Uterus (tissue), 4 donors: ENCODE results near the gene PLAAT1. TPM values are rescaled to one million over a fixed set of nuclear protein-coding genes. Genes with fewer than 3 reads are reported as not detected.

ENCODE experiments used
- DNase-seq, 2 donors: peaks; one replicate each; pipeline ENCODE4 v3.0.0-alpha.2; 2019 to 2020
- H3K27ac ChIP-seq, 2 donors: fragments of 200-600 bp; sonication (generic); 1 replicate in 1 of 2; 2 replicates in 1 of 2; pipeline ENCODE4 v1.5.1; 2016 to 2018
- H3K27me3 ChIP-seq, 2 donors: fragments of 200-600 bp; sonication (generic); one replicate each; pipeline ENCODE4 v1.5.1; 2018 to 2019; ENCODE audit warnings: control low read depth in 1 of 2
- H3K36me3 ChIP-seq, 2 donors: fragments of 200-600 bp; sonication (generic); one replicate each; pipeline ENCODE4 v1.5.1; 2019; ENCODE audit warnings: control low read depth in 1 of 2
- H3K4me1 ChIP-seq, 2 donors: fragments of 200-600 bp; sonication (generic); one replicate each; pipeline ENCODE4 v1.5.1; 2018 to 2019; ENCODE audit warnings: control low read depth in 1 of 2
- H3K4me3 ChIP-seq, 2 donors: fragments of 200-600 bp; sonication (generic); 1 replicate in 1 of 2; 2 replicates in 1 of 2; pipeline ENCODE4 v1.5.1; 2018 to 2019; ENCODE audit warnings: mild to moderate bottlenecking in 1 of 2
- H3K9me3 ChIP-seq, 2 donors: fragments of 200-600 bp; sonication (generic); one replicate each; pipeline ENCODE4 v1.5.1; 2019; ENCODE audit warnings: control low read depth in 1 of 2
- POLR2A ChIP-seq, 2 donors: fragments of 450-650 bp; IDR thresholded peaks; one replicate each; pipeline ENCODE4 v1.6.1; 2016; ENCODE audit warnings: antibody characterized with exemption in 2 of 2, mild to moderate bottlenecking in 1 of 2, moderate library complexity in 1 of 2
- intact Hi-C: fragments of 100-400 bp; cut with DNase I; formaldehyde crosslinking; loops from one replicate; pipeline ENCODE4 v1.15.1; 2023; ENCODE audit warnings: low total_unique reads
- total RNA-seq, 4 donors: library from RNA; depleted of rRNA in 3 of 4; stranded (reverse); fragments of >200 nt in 3 of 4; gene quantifications; one replicate each; pipeline versions ENCODE4 v1.1.0 to v1.2.4, GENCODE V29; 2014 to 2023
- TF ChIP-seq, protein P1 (sequence below), 4 experiments: fragments of 200-600 bp in 2 of 4; fragments of 450-650 bp in 2 of 4; sonication (generic) in 2 of 4; IDR thresholded peaks; one replicate each; pipeline ENCODE4 v1.5.1; 2016 to 2019; ENCODE audit warnings: antibody characterized with exemption in 4 of 4, mild to moderate bottlenecking in 2 of 4, moderate library complexity in 1 of 4
- donor health status: DM: yes; HTN: yes; CAD: no.

Gene PLAAT1
- total RNA-seq, 4 donors from 2014 or later: 1.4 TPM; not detected in 3

DNA sequence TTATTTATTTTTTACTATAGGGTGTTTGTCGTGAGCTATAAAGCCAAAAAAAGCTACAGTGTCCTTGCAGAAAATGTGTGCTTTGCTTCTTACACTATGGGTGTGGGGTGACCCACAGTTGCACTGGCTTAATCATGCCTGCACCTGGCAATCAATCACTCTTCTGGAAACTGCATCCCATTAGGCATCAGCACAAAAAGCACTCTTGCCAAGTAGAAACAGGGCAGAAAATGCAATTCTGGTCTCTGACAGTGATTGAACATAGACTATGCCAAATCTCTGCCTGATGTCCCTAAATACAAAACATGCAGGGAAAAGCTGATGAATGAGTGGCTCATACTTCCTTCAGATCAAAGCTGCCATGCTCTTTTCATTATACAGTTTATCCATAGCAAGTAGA lies 30.4 kb upstream of the PLAAT1 start:
- Histone ChIP-seq H3K27me3 (no peaks in the 10 kb centered on the region), H3K4me3 (no peak overlapping the region), H3K9me3 (no peaks in the 10 kb centered on the region), H3K27ac (no peak overlapping the region), H3K4me1 (no peaks in the 10 kb centered on the region), H3K36me3 (no peaks in the 10 kb centered on the region)
- intact Hi-C loops: no loop called here
- no peak for DNase-seq
- no peak for TF ChIP-seq POLR2A (IDR thresholded peaks at IDR 0.05)
- TF ChIP-seq, protein P1, sequence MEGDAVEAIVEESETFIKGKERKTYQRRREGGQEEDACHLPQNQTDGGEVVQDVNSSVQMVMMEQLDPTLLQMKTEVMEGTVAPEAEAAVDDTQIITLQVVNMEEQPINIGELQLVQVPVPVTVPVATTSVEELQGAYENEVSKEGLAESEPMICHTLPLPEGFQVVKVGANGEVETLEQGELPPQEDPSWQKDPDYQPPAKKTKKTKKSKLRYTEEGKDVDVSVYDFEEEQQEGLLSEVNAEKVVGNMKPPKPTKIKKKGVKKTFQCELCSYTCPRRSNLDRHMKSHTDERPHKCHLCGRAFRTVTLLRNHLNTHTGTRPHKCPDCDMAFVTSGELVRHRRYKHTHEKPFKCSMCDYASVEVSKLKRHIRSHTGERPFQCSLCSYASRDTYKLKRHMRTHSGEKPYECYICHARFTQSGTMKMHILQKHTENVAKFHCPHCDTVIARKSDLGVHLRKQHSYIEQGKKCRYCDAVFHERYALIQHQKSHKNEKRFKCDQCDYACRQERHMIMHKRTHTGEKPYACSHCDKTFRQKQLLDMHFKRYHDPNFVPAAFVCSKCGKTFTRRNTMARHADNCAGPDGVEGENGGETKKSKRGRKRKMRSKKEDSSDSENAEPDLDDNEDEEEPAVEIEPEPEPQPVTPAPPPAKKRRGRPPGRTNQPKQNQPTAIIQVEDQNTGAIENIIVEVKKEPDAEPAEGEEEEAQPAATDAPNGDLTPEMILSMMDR (IDR thresholded peaks at IDR 0.05): no peak

GRCh38 chr3:193211173-193211572 lies 29.8 kb upstream of the PLAAT1 start:
- DNase-seq: no peak
- Histone ChIP-seq H3K36me3 (no peaks in the 10 kb centered on the region), H3K4me1 (no peaks in the 10 kb centered on the region), H3K9me3 (no peaks in the 10 kb centered on the region), H3K4me3 (no peak overlapping the region), H3K27me3 (no peaks in the 10 kb centered on the region), H3K27ac (no peak overlapping the region)
- intact Hi-C loops: no loop called here
- TF ChIP-seq, protein P1 (IDR thresholded peaks at IDR 0.05): no peak
- TF ChIP-seq POLR2A (IDR thresholded peaks at IDR 0.05): no peak

- Histone ChIP-seq H3K9me3 (no peaks in the 10 kb centered on the region), H3K4me3 (no peak overlapping the region), H3K27me3 (no peaks in the 10 kb centered on the region), H3K27ac (no peak overlapping the region), H3K36me3 (no peaks in the 10 kb centered on the region), H3K4me1 (no peaks in the 10 kb centered on the region)
- TF ChIP-seq POLR2A (IDR thresholded peaks at IDR 0.05): no peak
- TF ChIP-seq, protein P1 (IDR thresholded peaks at IDR 0.05): no peak
- no peak for DNase-seq
- intact Hi-C loops: no loop called here
Measured at GRCh38 chr3:193211984-193212383, 29.0 kb upstream of the PLAAT1 start.

GRCh38 chr3:193212844-193213243 lies 28.2 kb upstream of the PLAAT1 start:
- no peaks in the 10 kb centered on the region for H3K36me3 ChIP-seq
- no peaks in the 10 kb centered on the region for H3K27me3 ChIP-seq
- H3K27ac ChIP-seq: no peak overlapping the region
- TF ChIP-seq, protein P1 (IDR thresholded peaks at IDR 0.05): no peak
- TF ChIP-seq POLR2A (IDR thresholded peaks at IDR 0.05): no peak
- no peaks in the 10 kb centered on the region for H3K4me1 ChIP-seq
- intact Hi-C loops: no loop called here
- no peaks in the 10 kb centered on the region for H3K9me3 ChIP-seq
- no peak overlapping the region for H3K4me3 ChIP-seq
- DNase-seq: no peak

- Histone ChIP-seq H3K9me3 (no peaks in the 10 kb centered on the region), H3K4me1 (no peaks in the 10 kb centered on the region), H3K36me3 (no peaks in the 10 kb centered on the region), H3K27me3 (no peaks in the 10 kb centered on the region), H3K4me3 (no peak overlapping the region), H3K27ac (no peak overlapping the region)
- intact Hi-C loops: no loop called here
- TF ChIP-seq, protein P1 (IDR thresholded peaks at IDR 0.05): no peak
- TF ChIP-seq POLR2A (IDR thresholded peaks at IDR 0.05): no peak
- DNase-seq: no peak
Measured at GRCh38 chr3:193214445-193214844, 26.6 kb upstream of the PLAAT1 start.
